ENCODE measurements around the gene TAF11L10. TPM values are rescaled to one million over a fixed set of nuclear protein-coding genes. Genes with fewer than 3 reads are reported as not detected.
"Not testable (repeated sequence)": the region's sequence is repeated elsewhere in the genome, so short reads cannot be mapped to it uniquely, and the experiment has no call there.

Gene TAF11L10
- total RNA-seq (2022) (not detected in 2 replicates), Bru-seq, nascent RNA (not detected), BruChase-seq, experiment 1, labeled RNA remaining after a 6-hour chase (not detected), BruChase-seq, experiment 2, labeled RNA remaining after a 2-hour chase (not detected)
- long read RNA-seq = 0 reads

DNA sequence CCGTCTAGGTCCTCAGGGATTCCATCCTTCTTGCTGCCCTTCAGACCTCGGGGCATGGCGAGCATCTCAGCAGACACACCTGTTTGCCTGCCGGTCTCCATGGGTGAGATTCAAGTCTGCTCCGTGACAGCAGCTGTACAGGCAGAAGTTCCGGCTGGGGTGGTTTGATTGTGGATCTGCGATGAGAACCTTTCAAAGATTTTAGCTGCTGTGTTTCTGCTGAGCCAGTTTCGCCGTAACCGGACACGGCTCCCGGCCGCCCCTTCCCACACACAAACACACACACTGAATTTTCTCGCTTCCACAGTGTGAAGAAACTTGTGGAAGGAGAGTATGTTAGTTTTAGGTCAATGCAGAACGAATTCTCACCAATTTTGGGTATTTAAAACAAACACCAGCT lies at the start of gene TAF11L10:
Gene TAF11L10, minus strand, starts transcription at position 101 of the 400 bp plus-strand sequence.
- H3K4me1 Mint-ChIP-seq (ENCODE audit: low read depth, unreplicated experiment); H3K27ac Mint-ChIP-seq (ENCODE audit: unreplicated experiment); intact Hi-C loops (cut with micrococcal nuclease; ENCODE audit: unreplicated experiment); H3K36me3 Mint-ChIP-seq (ENCODE audit: insufficient read depth, unreplicated experiment); H3K27me3 Mint-ChIP-seq (ENCODE audit: unreplicated experiment); H3K4me3 Mint-ChIP-seq (ENCODE audit: low read depth, unreplicated experiment); H3K9me3 Mint-ChIP-seq (ENCODE audit: low read depth, unreplicated experiment); CTCF ChIA-PET; DNase-seq; BruUV-seq (replicated peaks): not testable (repeated sequence)

DNA sequence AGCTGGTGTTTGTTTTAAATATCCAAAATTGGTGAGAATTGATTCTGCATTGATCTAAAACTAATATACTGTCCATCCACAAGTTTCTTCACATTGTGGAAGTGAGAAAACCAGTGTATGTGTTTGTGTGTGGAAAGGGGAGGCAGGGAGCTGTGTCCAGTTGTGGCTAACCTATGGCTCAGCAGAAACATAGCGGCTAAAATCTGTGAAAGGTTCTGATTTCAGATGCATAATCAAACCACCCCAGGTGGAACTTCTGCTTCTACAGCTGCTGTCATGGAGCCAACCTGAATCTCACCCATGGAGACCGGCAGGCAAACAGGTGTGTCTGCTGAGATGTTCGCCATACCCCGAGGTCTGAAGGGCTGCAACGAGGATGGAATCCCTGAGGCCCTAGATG lies 36.5 kb upstream of the TAF11L10 start, which contains the start of gene TAF11L14:
Gene TAF11L14, plus strand, starts transcription at position 301 of the 400 bp plus-strand sequence.
- BruUV-seq (replicated peaks) = no TSS peak
- intact Hi-C loops (cut with micrococcal nuclease; ENCODE audit: unreplicated experiment) = no loop called here
- H3K9me3 Mint-ChIP-seq (ENCODE audit: low read depth, unreplicated experiment) = peaks cover 5% of the 10 kb centered on the region
- TF ChIP-seq, protein P1, sequence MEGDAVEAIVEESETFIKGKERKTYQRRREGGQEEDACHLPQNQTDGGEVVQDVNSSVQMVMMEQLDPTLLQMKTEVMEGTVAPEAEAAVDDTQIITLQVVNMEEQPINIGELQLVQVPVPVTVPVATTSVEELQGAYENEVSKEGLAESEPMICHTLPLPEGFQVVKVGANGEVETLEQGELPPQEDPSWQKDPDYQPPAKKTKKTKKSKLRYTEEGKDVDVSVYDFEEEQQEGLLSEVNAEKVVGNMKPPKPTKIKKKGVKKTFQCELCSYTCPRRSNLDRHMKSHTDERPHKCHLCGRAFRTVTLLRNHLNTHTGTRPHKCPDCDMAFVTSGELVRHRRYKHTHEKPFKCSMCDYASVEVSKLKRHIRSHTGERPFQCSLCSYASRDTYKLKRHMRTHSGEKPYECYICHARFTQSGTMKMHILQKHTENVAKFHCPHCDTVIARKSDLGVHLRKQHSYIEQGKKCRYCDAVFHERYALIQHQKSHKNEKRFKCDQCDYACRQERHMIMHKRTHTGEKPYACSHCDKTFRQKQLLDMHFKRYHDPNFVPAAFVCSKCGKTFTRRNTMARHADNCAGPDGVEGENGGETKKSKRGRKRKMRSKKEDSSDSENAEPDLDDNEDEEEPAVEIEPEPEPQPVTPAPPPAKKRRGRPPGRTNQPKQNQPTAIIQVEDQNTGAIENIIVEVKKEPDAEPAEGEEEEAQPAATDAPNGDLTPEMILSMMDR (IDR thresholded peaks at IDR 0.05; ENCODE audit: unreplicated experiment) = no peak
- H3K36me3 Mint-ChIP-seq (ENCODE audit: insufficient read depth, unreplicated experiment) = no peaks in the 10 kb centered on the region
- no peaks in the 10 kb centered on the region for H3K27me3 Mint-ChIP-seq (ENCODE audit: unreplicated experiment)
- no peak within 1 kb of the TSS for H3K27ac Mint-ChIP-seq (ENCODE audit: unreplicated experiment)
- CTCF ChIA-PET = no interaction called here
- DNase-seq = no peak
- no peaks in the 10 kb centered on the region for H3K4me1 Mint-ChIP-seq (ENCODE audit: low read depth, unreplicated experiment)
- H3K4me3 Mint-ChIP-seq (ENCODE audit: low read depth, unreplicated experiment) = no peak within 1 kb of the TSS

DNA sequence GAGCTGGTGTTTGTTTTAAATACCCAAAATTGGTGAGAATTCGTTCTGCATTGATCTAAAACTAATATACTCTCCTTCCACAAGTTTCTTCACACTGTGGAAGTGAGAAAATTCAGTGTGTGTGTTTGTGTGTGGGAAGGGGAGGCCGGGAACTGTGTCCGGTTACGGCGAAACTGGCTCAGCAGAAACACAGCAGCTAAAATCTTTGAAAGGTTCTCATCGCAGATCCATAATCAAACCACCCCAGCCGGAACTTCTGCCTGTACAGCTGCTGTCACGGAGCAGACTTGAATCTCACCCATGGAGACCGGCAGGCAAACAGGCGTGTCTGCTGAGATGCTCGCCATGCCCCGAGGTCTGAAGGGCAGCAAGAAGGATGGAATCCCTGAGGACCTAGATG lies 34.2 kb upstream of the TAF11L10 start, which contains the start of gene TAF11L13:
Gene TAF11L13, plus strand, starts transcription at position 301 of the 400 bp plus-strand sequence.
- H3K4me3 Mint-ChIP-seq (ENCODE audit: low read depth, unreplicated experiment); intact Hi-C loops (cut with micrococcal nuclease; ENCODE audit: unreplicated experiment); DNase-seq; H3K4me1 Mint-ChIP-seq (ENCODE audit: low read depth, unreplicated experiment); H3K36me3 Mint-ChIP-seq (ENCODE audit: insufficient read depth, unreplicated experiment); H3K27ac Mint-ChIP-seq (ENCODE audit: unreplicated experiment); H3K9me3 Mint-ChIP-seq (ENCODE audit: low read depth, unreplicated experiment); BruUV-seq (replicated peaks); CTCF ChIA-PET; H3K27me3 Mint-ChIP-seq (ENCODE audit: unreplicated experiment): not testable (repeated sequence)

DNA sequence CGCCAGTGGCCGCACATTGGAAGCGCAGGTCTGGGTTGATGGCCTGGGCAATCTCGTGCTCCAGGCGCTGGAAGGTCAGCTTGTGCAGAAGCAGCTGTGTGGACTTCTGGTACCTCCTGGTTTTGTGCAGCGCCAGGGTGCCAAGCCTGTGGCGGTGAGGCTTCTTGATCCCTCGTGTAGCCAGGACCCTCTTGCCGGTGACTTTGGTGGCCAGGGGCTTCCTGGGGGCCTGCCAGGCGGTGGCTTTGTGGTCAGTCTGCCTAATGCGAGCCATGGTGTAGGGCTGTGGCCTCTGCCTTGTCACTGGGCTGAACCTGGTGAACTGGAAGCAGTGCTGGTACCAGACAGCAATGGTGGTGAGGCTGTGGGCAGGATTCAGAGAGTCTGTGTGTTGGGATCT lies 28.1 kb upstream of the TAF11L10 start:
- DNase-seq = no peak
- Mint-ChIP-seq H3K27me3 (ENCODE audit: unreplicated experiment) (no peaks in the 10 kb centered on the region), H3K4me3 (ENCODE audit: low read depth, unreplicated experiment) (no peak overlapping the region), H3K27ac (ENCODE audit: unreplicated experiment) (no peak overlapping the region), H3K4me1 (ENCODE audit: low read depth, unreplicated experiment) (no peaks in the 10 kb centered on the region), H3K9me3 (ENCODE audit: low read depth, unreplicated experiment) (no peaks in the 10 kb centered on the region), H3K36me3 (ENCODE audit: insufficient read depth, unreplicated experiment) (no peaks in the 10 kb centered on the region)
- no TSS peak for BruUV-seq (replicated peaks)
- CTCF ChIA-PET = no interaction called here
- TF ChIP-seq, protein P1 (IDR thresholded peaks at IDR 0.05; ENCODE audit: unreplicated experiment) = no peak
- intact Hi-C loops (cut with micrococcal nuclease; ENCODE audit: unreplicated experiment) = no loop called here

DNA sequence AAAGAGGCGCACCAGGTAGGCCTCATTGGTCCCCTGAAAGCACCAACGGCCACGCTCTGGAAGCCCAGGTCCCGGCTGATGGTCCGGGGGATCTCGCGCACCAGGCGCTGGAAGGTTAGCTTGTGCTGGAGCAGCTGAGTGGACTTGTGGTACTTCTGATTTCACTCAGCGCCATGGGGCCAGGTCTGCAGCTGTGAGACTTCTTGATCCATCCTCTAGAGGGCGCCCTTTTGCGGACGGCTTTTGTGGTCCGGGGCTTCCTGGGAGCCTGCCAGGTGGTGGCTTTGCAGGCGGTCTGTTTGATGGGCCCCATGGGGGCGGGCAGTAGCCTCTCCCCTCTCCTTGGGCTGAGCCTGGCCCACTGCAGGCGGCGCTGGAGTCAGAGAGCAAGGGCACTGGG lies 23.0 kb upstream of the TAF11L10 start:
- no peaks in the 10 kb centered on the region for H3K27me3 Mint-ChIP-seq (ENCODE audit: unreplicated experiment)
- TF ChIP-seq, protein P1 (IDR thresholded peaks at IDR 0.05; ENCODE audit: unreplicated experiment) = no peak
- no peaks in the 10 kb centered on the region for H3K36me3 Mint-ChIP-seq (ENCODE audit: insufficient read depth, unreplicated experiment)
- no peak overlapping the region for H3K4me3 Mint-ChIP-seq (ENCODE audit: low read depth, unreplicated experiment)
- H3K9me3 Mint-ChIP-seq (ENCODE audit: low read depth, unreplicated experiment) = no peaks in the 10 kb centered on the region
- CTCF ChIA-PET = no interaction called here
- DNase-seq = no peak
- H3K4me1 Mint-ChIP-seq (ENCODE audit: low read depth, unreplicated experiment) = no peaks in the 10 kb centered on the region
- no TSS peak for BruUV-seq (replicated peaks)
- intact Hi-C loops (cut with micrococcal nuclease; ENCODE audit: unreplicated experiment) = no loop called here
- no peak overlapping the region for H3K27ac Mint-ChIP-seq (ENCODE audit: unreplicated experiment)

Measured in Calu3 (cell line).